Hepatocyte (in vitro differentiated cells): ENCODE measurements around the gene KCNE3.
"Not testable (repeated sequence)": the region's sequence is repeated elsewhere in the genome, so short reads cannot be mapped to it uniquely, and the experiment has no call there.

Experiments used
- CTCF ChIP-seq: fragments of 200-600 bp; sonication (generic); IDR thresholded peaks from 2 replicates; pipeline ENCODE4 v1.5.1; 2016; ENCODE audit warnings: antibody characterized with exemption, mild to moderate bottlenecking; ENCODE audit not compliant: poor library complexity
- EZH2 ChIP-seq: fragments of 200-600 bp; sonication (generic); IDR thresholded peaks from 2 replicates; pipeline ENCODE4 v1.6.1; 2016; ENCODE audit warnings: antibody characterized with exemption, mild to moderate bottlenecking, borderline replicate concordance

GRCh38 chr11:74416974-74417373 is 50.4 kb downstream of the KCNE3 start:
- not testable (repeated sequence) for TF ChIP-seq CTCF, EZH2
